Fibroblast of mammary gland (primary cell): ENCODE measurements around the gene SNTG2.
"Not testable (repeated sequence)": the region's sequence is repeated elsewhere in the genome, so short reads cannot be mapped to it uniquely, and the experiment has no call there.

Experiments
- DNase-seq: peaks from one replicate; pipeline ENCODE4 v3.0.0-alpha.2; 2010; ENCODE audit warnings: low read depth
- H3K4me3 ChIP-seq: 2 replicates; pipeline ENCODE4 v1.5.1; 2011; ENCODE audit warnings: low read depth, mild to moderate bottlenecking, low read length, moderate library complexity; ENCODE audit not compliant: control insufficient read depth
- CTCF ChIP-seq: conservative IDR thresholded peaks from 2 replicates; pipeline ENCODE4 v1.5.1; 2011; ENCODE audit warnings: low read depth, low read length, inconsistent platforms; ENCODE audit not compliant: control insufficient read depth, insufficient read depth

The SNTG2 gene

DNA sequence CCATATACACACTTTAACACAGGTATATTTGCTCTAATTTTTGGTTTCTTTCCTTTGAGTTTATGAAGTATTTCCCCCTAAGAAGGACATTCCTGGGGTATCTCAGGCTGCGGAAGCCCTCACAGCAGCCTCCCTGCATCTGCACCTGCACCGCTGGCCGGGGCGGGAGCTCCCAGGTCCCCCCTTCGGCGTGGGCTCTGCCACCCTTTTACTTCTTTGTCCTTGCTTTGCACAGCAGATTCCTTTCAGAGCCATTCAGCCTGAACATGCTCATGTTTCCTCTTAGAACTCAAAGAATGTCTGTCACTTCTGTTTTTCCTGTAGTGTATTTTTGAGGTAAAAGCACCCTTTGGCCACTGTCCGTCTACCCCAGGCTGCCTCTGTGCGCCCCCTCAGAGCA, 146.5 kb downstream of the SNTG2 start:
- no peak overlapping the region for H3K4me3 ChIP-seq
- DNase-seq = no peak
- no peak for TF ChIP-seq CTCF

GRCh38 chr2:1099418-1099817, 148.8 kb downstream of the SNTG2 start:
- TF ChIP-seq CTCF = no peak
- DNase-seq = no peak
- no peak overlapping the region for H3K4me3 ChIP-seq

DNA sequence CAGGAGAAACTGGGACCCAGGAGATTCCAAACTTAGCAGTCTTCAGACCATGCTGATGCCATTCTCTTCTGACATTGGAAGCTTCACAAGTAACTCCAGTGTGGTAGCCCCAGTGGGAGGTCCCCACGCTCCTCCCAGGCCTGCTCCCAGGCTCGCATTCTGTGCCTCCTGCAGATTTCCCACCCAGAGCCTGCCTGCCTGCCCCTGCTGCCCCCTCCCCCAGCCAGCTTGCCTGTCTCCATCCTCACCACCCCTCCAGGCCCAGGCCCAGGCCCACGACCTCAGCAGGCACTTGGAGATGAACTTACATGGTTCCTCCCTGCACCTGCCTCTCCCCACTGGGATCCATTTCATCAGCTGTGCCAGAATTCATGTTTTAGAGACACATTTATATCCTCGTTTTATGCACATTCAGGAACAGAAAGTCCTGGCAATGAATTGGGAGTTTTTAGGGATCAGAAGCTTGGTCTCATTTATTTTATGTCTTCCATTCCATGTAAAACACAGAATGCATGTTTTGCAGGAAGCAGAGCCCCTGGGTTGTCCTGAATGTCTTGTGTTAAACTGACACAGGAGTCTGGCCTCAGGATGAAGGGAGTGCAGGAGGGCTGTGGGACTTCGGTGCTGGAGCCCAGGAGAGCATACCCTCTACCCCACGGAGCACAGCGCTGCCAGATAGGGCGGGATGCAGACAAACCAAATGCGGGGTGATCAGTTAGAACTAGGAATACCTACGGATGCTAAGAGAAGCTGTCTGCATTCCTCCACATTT, 150.5 kb downstream of the SNTG2 start:
- H3K4me3 ChIP-seq = no peak overlapping the region
- TF ChIP-seq CTCF = no peak
- DNase-seq = no peak

DNA sequence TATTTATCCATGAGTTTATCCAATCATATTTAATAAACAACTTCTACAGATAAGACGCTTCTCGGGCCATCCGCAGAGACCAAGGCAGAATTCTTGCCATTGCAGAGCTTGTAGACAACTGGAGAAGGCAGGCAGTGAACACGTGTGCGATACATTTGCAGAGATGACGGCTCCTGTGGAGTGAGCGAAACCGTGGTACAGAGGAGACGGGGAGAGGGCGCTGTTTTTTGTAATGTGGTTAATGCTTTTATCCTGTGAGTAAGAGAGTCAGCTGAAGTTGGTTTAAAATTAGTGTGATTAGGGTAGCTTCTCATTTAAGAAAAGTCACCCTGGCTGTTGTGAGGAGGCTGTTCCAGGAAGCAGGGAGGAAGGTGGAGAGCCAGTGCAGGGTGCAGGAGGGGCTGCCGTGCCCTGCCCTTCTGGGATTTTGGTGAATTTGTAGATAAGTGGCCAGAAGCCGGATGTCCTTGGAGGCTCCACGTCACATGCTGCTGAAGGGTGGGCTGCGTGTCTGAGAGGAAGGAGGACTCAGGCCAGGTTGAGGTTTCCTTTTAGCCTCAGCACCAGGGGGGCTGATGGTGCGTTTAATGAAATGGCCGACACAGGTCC, 151.4 kb downstream of the SNTG2 start:
- no peak for TF ChIP-seq CTCF
- DNase-seq = no peak
- no peak overlapping the region for H3K4me3 ChIP-seq

DNA sequence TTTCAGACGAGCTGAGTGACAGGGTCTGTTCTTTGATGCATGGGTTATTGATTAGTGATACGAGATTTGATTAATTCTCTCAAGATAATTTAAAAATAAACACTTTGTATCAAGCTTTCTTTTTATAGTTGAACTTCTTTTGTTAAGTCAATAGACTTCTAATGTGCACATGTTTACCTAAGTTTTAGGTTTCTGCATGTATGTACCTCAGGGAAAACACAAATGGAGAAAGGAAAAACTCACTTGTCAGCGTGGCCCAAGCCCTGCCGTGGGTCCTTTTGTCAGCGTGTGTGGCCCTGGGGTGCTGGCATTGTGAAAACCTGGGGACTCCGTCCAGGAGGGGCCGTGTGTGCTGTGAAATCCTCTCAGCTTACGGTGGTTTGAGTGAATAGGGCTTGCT, 153.7 kb downstream of the SNTG2 start:
- no peak for DNase-seq
- H3K4me3 ChIP-seq = no peak overlapping the region
- no peak for TF ChIP-seq CTCF

- H3K4me3 ChIP-seq, DNase-seq: not testable (repeated sequence)
Observed at GRCh38 chr2:1106344-1106743, 155.7 kb downstream of the SNTG2 start.

GRCh38 chr2:1115843-1116539, 165.3 kb downstream of the SNTG2 start:
- DNase-seq = no peak
- H3K4me3 ChIP-seq = no peak overlapping the region
- TF ChIP-seq CTCF = no peak
